ENCODE data around the gene C10orf95.

The C10orf95 gene

DNA sequence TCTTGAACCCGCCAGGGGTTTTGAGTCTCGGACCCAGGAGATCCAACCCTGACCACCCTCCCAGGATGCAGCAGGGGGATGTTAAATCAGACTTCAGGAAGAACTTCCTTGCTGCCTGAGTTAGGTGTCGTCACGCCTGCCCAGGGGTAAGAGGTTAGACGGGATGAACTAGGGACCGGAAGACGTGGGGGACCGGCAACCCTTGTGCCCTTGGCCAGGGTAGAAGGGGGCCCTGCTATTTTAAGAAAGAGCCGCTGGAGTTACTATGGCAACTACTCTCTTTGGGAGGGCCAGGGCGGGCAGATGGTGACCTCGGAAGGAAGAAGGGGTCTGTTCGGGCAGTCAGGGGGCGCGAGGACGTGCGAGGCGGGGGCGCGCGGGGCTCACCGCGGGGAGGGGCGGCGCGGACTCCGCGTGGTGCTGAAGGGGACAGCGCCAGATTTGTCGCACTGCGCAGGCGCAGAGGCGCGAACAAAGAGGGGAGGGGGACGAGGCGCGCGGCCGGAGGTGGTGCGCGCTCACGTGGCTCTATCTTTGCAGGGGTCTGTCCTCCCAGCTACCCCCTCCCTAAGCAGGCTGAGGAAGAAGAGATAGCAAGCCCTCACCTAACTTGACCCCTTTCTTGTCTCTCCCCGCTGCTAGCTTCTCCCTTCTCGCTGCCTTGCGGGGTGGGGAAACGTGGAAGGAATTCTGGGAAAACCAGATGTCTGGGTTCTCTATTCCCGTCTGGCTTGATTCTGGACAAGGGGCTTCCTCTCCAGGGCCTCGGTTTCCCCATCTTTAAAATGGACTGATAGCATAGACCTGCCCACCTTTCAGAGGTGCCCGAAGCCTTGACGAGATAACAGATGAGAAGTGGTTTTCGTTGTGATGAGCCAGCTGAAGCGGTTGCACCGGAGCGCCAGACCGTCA, 31.8 kb downstream of the C10orf95 start:
- in situ Hi-C loops (cut with MboI; ENCODE audit: low sequenced_read_pairs), result no loop called here

DNA sequence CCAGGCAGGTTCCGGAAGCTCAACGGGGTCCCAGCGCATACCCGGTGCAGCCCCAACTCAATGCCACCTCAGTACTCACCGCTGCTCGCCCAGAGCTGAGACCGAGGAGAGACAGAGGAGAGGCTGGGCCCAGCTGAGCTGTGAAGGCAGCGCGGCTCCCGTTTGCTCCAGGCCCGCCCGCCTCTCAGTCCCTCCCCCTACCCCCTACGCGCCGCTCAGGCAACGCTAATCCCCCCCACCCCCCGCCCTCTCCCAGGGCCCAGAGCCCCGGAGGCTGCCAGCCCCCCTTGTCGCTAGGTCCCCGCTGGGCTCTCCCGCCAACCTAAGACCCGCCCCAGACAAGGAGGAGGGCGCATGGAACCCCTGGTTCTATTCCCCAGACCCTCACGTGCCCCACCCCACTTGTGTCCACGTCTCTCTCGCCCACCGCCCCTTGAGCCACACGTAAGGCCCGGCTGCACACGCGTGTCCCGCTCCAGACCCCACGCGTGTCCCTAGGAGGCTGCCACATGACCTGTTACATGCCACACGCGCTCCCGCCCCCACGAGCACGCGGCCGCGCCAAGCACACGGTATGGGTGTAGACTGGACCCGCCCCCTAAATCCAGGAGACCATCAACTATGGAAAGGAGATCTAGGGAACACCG, 32.6 kb downstream of the C10orf95 start, which contains the start of gene PSD:
PSD (minus strand) TSS at position 164 of the 647 bp plus-strand sequence. CDS start 1,747 bp downstream, outside the sequence.
- in situ Hi-C loops (cut with MboI; ENCODE audit: low sequenced_read_pairs), result no loop called here

DNA sequence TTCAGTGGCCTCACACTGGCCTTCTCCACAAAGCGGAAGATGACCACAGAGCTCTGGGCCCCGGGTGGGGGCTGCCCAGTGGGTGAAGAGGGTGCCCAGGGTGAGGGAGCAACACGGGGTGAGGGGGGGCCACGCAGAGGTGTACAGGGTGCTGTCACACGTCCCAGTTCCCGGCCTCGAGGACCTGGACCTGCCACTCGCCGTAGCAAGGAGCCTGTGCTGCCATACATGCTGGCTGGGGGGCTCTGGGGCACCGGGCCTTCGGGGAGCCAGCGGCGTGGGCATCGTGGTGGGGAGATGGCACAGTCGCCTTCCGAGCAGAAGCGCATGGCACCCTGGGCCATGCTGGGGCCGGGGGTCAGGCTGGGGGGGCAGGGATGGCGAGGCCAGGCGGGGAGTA, 34.6 kb downstream of the C10orf95 start:
- in situ Hi-C loops (cut with MboI; ENCODE audit: low sequenced_read_pairs), result no loop called here

- in situ Hi-C loops (cut with MboI; ENCODE audit: low sequenced_read_pairs), result no loop called here
These were observed 35.1 kb downstream of the C10orf95 start for GRCh38 chr10:102416283-102416682.

GRCh38 chr10:102414749-102415148, 36.6 kb downstream of the C10orf95 start:
- in situ Hi-C loops (cut with MboI; ENCODE audit: low sequenced_read_pairs), result no loop called here

GRCh38 chr10:102413806-102414561, 37.4 kb downstream of the C10orf95 start:
- in situ Hi-C loops (cut with MboI; ENCODE audit: low sequenced_read_pairs), result no loop called here

- in situ Hi-C loops (cut with MboI; ENCODE audit: low sequenced_read_pairs), result no loop called here
These were observed 38.2 kb downstream of the C10orf95 start for GRCh38 chr10:102413053-102413705.

DNA sequence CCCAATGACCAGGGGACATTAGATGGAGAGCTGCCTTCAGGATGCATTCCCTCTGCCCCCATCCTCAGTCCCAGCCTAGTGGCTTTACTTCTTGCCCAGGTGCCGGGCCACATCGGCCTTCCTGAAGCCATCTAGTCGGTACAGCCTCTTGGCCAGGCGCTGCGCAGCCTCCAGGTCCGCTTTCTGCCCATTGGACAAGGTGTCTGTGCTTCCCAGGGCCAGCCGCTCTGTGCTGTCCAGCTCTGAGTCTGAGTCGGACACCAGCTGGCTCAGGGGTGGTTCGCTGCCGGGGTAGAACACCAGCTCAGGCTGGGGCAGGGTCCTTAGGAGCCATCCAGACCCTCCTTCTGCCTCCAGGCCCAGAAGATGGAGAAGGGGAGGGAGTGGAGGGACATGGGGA, 39.0 kb downstream of the C10orf95 start:
- in situ Hi-C loops (cut with MboI; ENCODE audit: low sequenced_read_pairs), result no loop called here

DNA sequence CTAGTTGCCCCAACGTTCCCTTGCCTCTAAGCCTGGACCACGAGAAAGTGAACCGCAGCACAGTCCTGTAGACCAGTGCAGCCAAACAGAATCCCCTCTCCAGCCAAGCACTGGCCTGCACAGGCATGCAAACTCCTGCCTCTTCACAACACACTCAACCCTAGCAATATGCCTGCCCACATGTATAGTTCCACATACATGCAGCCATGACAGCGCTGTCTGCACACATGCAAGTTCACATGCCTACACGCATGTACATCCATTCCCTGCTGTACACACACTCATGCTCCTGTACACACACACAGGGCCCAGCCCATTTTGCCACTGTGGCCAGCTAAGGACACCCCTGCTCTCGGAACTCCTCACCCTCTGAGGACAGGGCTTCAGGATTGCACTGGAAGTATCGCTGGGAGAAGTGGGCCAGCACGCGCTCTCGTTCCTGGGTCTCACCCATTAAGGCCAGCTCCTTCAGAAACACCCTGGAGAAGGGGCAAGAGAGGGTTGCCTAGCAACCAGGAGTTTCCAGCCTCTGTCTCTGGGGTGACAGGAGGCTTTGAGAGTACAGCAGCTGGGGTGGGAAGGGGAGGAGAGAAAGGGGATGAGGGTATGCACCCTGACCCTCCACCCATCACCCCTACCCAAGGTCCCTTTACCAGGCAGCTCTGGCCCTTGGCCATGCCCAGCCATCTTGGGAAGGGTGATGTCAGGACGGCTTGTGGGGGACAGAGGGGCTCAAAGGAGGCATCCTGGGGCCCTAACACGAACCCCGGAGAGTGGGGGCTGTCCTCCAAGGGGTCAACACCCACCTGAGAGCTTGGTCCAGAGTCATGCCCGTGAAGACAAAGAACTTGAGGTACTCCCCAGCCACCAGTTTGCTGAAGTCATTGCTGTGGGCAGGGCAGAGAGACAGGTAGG, 39.7 kb downstream of the C10orf95 start:
- in situ Hi-C loops (cut with MboI; ENCODE audit: low sequenced_read_pairs), result no loop called here

DNA sequence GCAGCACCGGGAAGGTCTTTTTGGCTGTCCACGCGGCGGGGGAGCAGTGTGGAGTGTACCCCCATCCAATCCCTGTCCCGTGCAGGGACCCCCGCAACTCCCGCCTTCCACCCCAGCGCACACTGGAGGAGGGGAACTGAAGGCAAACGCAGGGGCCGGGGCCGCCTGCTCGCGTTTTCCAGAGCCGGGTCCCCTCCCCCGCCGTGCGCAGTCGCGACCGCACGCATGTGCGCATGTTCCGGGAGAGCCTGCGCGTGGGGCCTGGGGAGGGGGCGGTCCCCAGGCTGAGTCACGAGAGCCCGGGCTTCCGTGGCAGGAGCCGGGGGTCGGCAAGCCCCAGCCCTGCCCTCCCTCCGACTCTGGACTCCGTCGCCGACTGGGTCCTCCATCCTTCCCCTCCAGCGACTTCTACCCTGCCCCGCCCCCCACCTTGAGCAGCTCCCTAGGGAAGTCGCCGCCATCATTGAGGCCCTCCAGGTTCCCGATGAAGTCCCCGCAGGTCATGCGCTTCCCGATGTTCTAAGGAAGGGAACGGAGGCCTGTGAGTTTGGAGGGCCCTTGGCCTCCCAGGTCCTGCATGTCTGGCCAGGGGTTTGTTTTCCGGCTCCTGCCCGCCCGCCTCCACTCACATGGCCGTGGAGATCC, 40.8 kb downstream of the C10orf95 start:
- in situ Hi-C loops (cut with MboI; ENCODE audit: low sequenced_read_pairs), result no loop called here

- in situ Hi-C loops (cut with MboI; ENCODE audit: low sequenced_read_pairs), result no loop called here
These were observed 41.5 kb downstream of the C10orf95 start for GRCh38 chr10:102409604-102410428.

GRCh38 chr10:102408728-102409603, 42.4 kb downstream of the C10orf95 start:
- in situ Hi-C loops (cut with MboI; ENCODE audit: low sequenced_read_pairs), result no loop called here

GRCh38 chr10:102408131-102408727, 43.1 kb downstream of the C10orf95 start:
- in situ Hi-C loops (cut with MboI; ENCODE audit: low sequenced_read_pairs), result no loop called here

DNA sequence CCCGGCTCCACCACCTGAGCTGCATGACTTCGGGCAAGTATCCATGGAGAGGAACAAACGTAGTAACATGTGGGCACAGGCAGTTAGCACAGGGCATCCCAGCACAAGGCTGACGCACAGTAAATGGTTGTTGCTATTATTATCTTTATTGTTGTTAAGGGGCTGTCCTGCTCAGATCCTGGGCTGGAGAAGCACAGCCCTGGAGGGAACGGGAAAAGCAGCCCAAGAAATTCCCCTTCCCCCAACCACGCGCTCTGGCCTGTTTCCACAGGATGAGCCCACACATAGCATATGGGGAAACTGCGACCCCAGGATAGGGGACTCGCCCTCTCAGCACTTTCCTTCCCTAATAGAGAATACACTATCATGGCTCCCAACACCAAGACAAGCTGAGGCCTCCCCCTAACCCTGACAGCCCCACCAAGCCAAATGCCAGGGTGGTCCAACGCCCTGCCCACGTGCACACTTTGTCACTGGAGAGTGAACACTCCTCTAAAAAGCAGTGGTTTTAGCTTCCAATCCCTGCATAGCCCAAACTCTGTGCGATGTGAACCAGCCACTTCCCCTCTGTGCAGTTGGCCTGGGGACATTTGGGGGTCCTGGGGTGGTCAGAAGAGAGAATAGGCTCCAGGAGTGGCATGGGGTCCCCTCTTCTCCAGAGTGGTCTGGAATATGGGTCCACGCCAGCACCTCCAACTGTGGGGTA, 43.8 kb downstream of the C10orf95 start:
- in situ Hi-C loops (cut with MboI; ENCODE audit: low sequenced_read_pairs), result no loop called here

GRCh38 chr10:102406815-102407214, 44.5 kb downstream of the C10orf95 start:
- in situ Hi-C loops (cut with MboI; ENCODE audit: low sequenced_read_pairs), result no loop called here

DNA sequence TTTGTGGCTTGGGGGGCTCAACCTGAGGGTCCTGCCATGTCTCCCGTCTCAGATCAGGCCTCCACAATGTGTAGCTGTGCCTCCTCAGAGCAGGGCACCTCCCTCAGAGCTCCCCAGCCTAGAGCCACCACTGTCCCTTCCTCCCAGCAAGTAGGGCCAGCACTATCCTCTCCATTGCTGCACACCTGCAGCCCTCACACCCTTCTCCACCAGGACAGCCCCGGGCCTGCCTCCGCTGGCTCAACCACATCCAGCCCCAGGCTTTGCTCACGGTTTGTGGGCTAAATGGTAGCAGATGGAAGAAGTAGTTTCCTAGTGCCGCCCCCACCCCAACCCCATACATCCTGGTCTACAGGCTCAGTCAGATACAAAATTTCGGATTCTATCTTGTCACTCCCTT, 45.7 kb downstream of the C10orf95 start:
- in situ Hi-C loops (cut with MboI; ENCODE audit: low sequenced_read_pairs), result no loop called here

Measured in hTERT RPE-1 (cell line).